GM13976 (cell line): Measurements from ENCODE around the gene SRCAP.
"Not testable (repeated sequence)": the region's sequence is repeated elsewhere in the genome, so short reads cannot be mapped to it uniquely, and the experiment has no call there.

ENCODE experiments used
- DNase-seq: peaks from one replicate; pipeline ENCODE4 v3.0.0; 2012; ENCODE audit warnings: low spot score
- in situ Hi-C: fragments of 300-500 bp; cut with MboI; formaldehyde crosslinking; loops from one replicate; pipeline ENCODE4 v1.12.0; 2022; ENCODE audit warnings: low sequenced_read_pairs, mixed read lengths, inconsistent platforms; ENCODE audit not compliant: unreplicated experiment
- TF ChIP-seq, protein P1 (sequence below): IDR thresholded peaks from 2 replicates; pipeline ENCODE4 v1.5.1; 2012; ENCODE audit warnings: borderline replicate concordance, mild to moderate bottlenecking; ENCODE audit not compliant: insufficient read depth; ENCODE audit errors: extremely low read depth, missing control alignments, control extremely low read depth

The SRCAP gene

DNA sequence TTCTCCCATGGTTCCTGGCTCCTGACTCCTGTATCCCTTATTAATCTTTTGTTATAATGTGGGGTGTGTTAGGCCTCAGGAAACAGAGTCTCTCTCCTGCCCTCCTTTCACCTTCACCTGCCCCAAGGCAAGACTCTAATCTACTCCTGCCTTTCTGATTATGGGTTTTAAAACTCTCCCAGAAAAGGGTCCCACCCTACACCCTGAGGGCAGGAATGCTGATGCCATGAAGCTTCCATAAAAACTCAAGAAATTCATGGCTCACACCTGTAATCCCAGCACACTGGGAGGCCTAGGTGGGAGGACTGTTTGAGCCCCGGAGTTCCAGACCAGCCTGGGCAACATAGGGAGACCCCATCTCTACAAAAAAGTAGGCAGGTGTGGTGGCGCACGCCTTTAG is 18.6 kb upstream of the SRCAP start:
- in situ Hi-C loops = no loop called here
- TF ChIP-seq, protein P1, sequence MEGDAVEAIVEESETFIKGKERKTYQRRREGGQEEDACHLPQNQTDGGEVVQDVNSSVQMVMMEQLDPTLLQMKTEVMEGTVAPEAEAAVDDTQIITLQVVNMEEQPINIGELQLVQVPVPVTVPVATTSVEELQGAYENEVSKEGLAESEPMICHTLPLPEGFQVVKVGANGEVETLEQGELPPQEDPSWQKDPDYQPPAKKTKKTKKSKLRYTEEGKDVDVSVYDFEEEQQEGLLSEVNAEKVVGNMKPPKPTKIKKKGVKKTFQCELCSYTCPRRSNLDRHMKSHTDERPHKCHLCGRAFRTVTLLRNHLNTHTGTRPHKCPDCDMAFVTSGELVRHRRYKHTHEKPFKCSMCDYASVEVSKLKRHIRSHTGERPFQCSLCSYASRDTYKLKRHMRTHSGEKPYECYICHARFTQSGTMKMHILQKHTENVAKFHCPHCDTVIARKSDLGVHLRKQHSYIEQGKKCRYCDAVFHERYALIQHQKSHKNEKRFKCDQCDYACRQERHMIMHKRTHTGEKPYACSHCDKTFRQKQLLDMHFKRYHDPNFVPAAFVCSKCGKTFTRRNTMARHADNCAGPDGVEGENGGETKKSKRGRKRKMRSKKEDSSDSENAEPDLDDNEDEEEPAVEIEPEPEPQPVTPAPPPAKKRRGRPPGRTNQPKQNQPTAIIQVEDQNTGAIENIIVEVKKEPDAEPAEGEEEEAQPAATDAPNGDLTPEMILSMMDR = no peak
- no peak for DNase-seq

DNA sequence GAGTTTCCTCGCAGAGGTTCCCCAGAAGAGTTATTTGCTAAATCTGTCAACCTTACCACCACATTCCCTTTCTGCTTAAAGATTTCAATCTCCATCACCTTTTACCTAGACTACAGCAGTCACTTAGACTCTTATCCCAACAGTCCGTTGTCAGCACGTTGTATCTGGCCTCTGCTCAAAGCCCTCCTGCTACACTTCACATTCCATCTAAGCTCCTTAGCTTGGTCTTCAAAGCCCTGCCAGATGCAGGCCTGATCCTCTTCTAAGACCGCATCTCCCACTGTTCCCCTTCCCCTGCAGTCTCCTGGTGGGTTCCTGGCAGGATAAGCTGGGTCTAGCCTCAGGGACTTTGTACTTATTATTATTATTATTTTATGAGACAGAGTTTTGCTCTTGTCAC is 10.3 kb upstream of the SRCAP start:
- in situ Hi-C loops = no loop called here

DNA sequence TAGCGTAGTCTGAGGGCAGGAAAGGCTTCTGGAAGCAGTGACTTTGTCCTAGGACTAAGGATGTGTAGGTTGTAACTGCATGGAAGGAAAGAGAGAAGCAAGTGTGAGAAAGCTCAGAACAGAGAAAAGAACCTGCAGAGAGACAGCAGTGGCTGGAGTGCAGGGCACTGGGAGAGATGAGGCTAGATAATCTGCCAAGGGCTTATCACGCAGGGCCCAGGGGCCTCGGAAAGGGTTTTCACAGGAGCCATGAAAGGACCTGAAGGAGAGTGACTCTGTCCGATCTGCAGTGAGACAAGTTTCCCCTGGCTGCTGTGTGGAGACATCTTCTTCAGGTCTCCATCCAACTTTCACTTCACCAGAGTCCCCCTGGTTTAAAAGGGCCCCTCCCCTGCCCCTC is 7.1 kb upstream of the SRCAP start:
- TF ChIP-seq, protein P1 = no peak
- in situ Hi-C loops = no loop called here
- no peak for DNase-seq

More for the DNA sequence above, 10.3 kb upstream of the SRCAP start:
- no peak for DNase-seq
- TF ChIP-seq, protein P1 = no peak

DNA sequence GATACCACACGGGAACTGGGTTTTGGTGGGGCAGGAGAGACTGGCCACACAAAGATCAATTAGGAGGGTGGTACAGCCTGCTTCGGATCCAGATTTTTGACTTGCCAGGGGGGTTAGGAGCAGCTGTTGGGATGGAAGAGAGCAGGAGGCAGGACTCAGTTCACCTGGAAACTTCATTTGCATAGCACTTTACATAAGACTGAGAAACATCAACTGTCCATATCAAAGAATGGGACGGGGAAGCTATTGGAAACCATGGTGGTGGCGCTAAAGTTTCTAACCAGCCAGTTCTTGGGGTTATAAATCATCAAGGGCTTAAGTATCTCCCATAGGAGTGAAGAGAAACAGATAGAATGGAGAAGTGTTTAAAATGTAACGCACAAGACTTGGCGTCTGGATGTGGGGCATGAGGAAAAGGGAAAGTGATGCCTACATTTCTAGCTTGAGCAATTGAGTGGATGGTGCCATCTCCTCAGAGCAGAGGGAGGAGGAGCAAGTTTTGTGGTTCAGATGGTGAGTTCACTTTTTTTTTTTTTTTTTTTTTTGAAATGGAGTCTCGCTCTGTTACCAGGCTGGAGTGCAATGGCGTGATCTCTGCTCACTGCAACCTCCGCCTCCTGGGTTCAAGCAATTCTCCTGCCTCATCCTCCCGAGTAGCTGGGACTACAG is 6.4 kb upstream of the SRCAP start:
- DNase-seq = no peak
- in situ Hi-C loops = no loop called here
- TF ChIP-seq, protein P1 = no peak

DNA sequence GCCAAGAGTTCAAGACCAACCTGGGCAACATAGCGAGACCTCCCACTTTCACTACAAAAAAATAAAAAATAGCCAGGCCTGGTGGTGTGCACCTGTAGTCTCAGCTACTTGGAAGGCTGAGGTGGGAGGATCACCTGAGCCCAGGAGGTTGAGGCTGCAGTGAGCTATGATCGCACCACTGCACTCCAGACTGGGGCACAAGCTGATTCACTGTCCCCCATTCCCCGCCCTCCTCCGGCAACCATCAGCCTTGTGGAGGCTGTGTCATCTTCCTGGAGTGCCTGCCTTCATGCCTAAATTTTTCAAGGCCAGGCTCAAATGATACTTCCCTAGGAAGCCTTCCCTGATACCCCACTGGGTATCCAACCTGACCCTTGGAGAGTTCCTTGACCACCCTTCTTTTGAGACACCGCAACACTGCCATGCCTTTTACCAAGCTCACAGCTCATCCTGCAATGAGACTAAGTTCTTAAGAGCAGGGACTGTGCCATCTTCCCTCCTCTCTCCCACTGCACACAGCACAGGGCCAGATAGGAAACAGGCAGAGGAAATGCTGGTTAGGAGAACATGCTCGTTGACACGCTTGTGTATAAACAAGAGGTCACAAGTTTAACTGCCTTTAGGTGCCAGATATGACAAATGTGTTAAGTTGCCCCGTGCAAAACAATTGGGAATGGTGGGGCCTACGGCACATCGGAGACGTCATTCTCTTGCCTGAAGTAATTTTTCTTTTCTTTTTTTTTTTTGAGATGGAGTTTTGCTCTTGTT is 3.9 kb upstream of the SRCAP start:
- TF ChIP-seq, protein P1 = no peak
- in situ Hi-C loops = no loop called here

DNA sequence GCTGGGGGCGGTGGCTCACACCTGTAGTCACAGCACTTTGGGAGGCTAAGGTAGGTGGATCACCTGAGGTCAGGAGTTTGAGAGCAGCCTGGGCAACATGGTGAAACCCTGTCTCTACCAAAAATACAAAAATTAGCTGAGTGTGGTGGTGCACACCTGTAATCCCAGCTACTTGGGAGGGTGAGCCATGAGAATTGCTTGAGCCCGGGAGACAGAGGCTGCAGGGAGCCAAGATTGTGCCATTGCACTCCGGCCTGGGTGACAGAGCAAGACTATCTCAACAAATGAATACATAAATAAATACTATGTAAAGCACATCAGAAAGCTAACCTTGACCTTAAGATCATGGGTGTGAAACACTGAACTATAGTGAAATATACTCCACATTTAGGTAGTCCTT is 2.3 kb upstream of the SRCAP start:
- in situ Hi-C loops = not testable (repeated sequence)

More for the DNA sequence above, 3.9 kb upstream of the SRCAP start:
- no peak for DNase-seq

More for the DNA sequence above, 2.3 kb upstream of the SRCAP start:
- not testable (repeated sequence) for DNase-seq
